Stimulated activated CD8-positive, alpha-beta memory T cell treated with anti-CD3 and anti-CD28 coated beads, Interleukin-4, amount 100 ng/mL, for 1 hour (primary cell): ENCODE measurements around the gene INSIG1.

Experiments used
- DNase-seq, 2 donors: peaks; one replicate each; pipeline ENCODE4 v3.0.0-alpha.2; 2020; ENCODE audit warnings: low read depth in 2 of 2, low spot score in 1 of 2

The INSIG1 gene

GRCh38 chr7:155297517-155298287 lies at the start of gene INSIG1:
INSIG1 (plus strand) TSS chr7:155297878; CDS start chr7:155298286, 408 bp downstream.
- peak; percentile 66 to 82 for DNase-seq

GRCh38 chr7:155248366-155248756 lies 49.3 kb upstream of the INSIG1 start:
- DNase-seq: no peak

DNA sequence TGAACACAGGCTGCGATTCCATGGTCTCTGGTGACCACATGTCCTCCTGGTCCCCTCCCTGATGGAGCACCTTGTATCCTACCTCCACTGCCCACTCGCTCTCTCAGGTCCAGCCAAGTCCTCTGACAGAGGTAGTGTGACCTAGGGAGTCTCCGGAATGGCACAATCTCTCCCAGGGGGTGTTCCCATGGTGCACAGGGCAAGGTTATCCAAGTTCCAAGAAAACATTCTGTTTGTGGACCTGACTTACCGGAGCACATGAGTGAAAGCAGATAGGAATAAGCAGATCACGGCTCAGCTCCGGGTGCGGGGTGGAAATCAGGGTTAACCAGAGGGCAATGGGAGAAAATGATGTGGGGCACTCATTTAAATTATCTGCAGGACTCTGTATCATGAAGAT lies 45.8 kb upstream of the INSIG1 start:
- DNase-seq: no peak

DNA sequence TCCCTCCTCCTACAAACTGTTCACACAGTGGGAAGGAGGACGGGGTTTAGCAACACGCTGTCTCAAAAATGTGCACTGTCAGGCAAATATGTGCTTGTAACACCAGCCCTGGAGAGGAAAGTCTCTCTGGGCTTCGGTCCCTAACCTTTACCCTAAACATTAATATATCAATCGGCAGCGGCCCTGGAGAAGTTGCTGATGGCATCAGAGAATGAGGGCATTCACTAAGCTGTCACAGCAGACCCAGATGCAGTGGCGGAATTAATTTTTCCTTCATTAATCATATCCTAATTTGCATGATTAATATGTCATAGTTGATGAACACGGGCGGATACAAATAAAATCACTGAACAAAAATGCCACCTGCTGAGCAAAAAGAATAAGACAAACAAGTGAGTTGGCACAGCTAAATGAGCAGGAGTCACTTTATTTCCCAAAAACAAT lies 45.2 kb upstream of the INSIG1 start:
- DNase-seq: no peak

- DNase-seq: no peak
These were observed 44.7 kb upstream of the INSIG1 start for GRCh38 chr7:155252892-155253501.

DNA sequence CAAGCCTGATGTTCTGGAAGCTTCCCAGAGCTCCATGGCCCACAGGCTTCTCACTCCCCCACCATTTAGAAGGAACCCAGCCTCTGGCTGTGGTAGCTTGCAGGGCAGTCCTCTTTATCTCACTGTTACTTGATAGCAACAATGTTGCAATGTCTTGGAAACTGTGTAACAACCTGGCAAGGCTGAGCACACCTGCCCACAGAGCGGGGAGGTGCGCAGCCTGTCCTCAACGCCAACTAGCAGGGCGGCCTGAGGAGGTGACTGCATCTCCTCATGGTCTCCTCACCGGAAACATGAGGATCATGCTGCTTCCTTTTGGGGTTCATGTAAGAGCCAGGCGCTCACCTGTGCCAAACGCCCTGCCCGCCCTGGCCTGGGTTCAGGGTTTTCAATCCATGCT lies 43.7 kb upstream of the INSIG1 start:
- no peak for DNase-seq

DNA sequence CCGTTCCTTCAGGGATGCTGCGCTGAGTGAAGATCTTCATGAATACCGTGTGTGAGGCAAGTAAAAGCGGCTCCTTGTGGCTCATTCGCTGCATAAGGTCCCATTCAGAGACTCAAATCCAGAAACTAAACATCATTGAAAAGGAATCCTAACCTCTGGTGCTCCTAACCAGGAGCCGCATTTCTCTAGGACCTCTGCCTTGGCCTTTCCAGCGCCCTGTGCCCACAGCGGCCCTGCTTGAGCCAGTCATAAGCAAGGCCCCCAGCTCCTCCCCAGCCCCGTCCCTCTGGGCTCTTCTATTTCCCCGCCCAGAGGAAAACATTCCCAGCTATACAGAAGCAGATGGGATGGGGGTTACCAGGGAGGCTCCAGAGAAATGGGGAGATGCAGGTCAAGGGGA lies 42.6 kb upstream of the INSIG1 start:
- no peak for DNase-seq

GRCh38 chr7:155255621-155256020 lies 42.1 kb upstream of the INSIG1 start:
- no peak for DNase-seq

DNA sequence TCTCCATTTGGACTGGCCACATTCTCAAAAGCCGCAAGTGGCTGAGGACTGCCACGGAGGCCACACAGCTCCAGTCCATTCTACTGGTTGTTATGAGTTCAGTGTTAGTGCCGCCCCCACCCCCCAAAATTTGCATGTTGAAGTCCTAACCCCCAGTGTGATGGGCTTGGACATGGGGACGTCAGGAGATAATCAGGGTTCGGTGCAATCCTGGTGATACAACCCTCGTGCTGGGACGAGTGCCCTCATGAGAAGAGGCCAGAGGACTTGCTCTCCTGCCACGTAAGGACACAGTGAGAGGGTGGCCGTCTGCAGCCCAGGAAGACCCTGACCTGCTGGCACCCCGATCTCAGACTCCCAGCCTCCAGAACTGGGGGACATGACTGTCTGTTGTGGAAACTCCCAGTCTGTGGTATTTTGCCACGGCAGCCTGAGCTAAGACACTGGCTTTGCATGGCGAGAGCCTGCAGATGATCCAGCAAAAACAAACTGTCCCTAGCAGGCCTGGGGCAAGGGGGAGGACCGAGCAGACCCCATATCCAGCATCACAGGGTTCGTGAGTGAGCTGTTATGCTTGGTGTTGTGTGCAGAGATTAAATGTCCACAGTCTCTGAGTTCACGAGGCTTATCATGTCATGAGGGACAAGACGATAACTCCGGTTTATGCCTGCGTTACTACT lies 41.5 kb upstream of the INSIG1 start:
- DNase-seq: no peak

DNA sequence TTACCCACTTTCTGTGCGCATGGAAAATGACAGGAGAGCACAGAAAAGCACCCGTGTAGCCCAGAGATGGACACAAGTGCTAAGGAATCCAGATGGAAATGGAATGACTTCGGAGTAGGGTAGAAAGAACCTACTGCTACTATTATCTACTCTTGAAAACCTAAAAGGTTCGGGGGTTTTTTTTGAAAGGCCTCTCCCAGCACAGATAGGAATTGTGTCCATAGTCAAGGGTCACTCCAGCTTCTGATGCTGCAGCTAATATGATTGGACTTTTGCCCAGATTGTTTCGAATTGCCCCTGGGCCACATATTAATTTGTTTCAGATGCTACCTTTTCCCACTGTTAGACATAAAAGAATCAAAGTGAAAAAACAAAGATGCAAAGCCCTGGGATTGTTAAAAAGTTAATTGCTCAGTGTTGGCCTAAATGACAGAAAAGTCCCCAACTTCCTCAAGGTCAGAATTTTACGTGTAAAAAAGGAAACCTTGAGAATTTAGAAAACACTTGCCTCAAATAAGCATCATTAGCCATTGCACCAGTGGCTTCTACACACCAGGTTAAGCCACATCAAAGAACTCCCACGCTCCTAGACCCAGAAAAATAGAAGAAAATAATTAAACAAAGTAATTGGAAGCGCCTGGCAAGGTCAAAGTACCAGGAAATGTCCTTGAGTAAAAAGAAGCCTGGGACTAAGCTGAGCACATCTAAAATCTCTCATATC lies 40.8 kb upstream of the INSIG1 start:
- DNase-seq: no peak

GRCh38 chr7:155257482-155258225 lies 40.0 kb upstream of the INSIG1 start:
- no peak for DNase-seq

DNA sequence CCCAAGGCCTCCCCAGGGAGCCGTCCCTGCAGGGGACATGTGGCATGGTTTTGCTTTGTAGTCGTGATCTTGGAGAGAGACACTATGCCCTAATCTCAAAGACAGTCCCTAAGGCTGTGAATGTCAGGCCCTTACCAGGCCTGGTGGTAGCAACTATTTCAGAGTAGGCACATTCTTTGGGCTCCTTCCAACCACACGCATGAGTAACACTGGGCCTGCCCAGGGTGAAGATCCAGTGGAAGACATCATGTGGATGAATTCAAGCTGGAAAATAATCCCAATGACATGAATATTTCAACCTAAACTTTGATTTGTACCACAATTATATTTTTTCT lies 39.5 kb upstream of the INSIG1 start:
- no peak for DNase-seq

DNA sequence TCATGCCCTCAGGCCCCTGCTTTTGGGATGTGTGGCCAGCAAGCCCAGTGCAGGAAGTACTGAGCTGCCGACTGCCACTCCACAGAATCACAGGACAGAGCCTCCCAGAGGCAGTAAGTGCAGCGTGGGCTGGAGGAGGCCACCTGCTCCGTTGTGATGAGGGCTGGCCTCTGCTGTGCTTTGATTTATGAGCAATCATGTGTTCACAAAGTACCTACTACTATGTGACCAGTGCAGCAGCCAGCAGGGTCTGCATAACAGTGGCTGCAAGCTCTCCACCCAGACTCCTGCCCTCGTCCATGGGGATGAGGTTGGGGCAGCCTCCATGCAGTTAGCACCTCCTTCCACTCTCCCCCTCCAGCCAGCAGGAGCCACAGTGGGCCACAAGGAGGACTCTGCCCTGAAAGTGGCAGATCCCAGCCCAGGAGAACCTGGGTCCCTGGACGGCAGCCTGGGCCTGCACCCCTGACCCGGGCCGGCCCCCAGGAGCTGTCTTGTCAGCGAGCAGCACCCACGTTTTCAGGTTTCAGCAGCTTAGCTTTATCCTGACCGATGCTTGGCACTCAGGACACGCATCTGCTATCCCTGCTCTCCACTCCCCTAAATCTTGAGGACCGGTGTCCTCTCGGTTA lies 37.7 kb upstream of the INSIG1 start:
- no peak for DNase-seq

- DNase-seq: no peak
These were observed 37.2 kb upstream of the INSIG1 start for GRCh38 chr7:155260498-155260872.

- no peak for DNase-seq
These were observed 36.4 kb upstream of the INSIG1 start for GRCh38 chr7:155261031-155261985.

DNA sequence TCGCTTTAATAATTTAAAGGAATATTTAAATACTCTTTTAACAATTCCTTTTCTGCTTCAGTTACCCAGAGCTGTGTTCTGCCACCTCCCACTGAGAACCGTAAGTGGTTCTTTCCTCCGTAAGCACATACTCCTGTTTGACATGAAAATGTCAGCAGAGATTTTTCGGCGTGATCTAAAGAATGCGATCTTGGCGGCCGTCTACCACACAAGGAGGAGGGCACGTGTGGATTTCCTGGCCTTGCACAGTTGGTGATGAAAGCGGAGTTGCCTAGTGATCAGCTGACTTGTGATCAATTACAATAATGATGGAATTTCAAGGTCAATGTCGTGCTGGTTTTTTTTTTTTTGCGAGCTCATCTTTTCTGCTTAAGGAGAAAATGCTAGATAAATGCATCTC lies 35.6 kb upstream of the INSIG1 start:
- no peak for DNase-seq

DNA sequence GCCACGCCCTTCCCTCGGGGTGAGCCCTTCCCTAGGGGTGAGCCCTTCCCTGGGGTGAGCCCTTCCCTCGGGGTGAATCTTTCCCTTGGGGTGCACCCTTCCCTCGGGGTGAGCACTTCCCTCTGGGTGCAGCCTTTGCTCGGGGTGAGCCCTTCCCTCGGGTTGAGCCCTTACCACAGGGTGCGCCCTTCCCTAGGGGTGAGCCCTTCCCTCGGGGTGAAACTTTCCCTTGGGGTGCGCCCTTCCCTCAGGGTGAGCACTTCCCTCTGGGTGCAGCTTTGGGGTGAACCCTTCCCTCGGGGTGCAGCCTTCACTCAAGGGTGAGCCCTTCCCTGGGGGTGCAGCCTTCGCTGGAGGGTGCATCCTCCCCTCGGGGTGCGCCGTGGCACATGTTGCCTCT lies 34.6 kb upstream of the INSIG1 start:
- no peak for DNase-seq

- no peak for DNase-seq
These were observed 34.0 kb upstream of the INSIG1 start for GRCh38 chr7:155263581-155264143.

- no peak for DNase-seq
These were observed 32.5 kb upstream of the INSIG1 start for GRCh38 chr7:155265144-155265543.
